Right cardiac atrium (tissue), 5 donors: Measurements from ENCODE around the gene RAMP2. TPM values are rescaled to one million over a fixed set of nuclear protein-coding genes. Genes with fewer than 3 reads are reported as not detected.
A peak's percentile ranks its signal among the peaks of the same experiment; 100 is the strongest.
"Not testable (repeated sequence)": the region's sequence is repeated elsewhere in the genome, so short reads cannot be mapped to it uniquely, and the experiment has no call there.

ENCODE experiments used
- ATAC-seq, 2 donors: fragments of 200-7000 bp; cut with Tn5 transposase; one replicate each; pipeline versions ENCODE4 v1.8.0 to v1.9.1; 2020; ENCODE audit warnings: moderate library complexity in 2 of 2, mild to moderate bottlenecking in 1 of 2
- DNase-seq, 3 donors: peaks; one replicate each; pipeline ENCODE4 v3.0.0-alpha.2; 2020
- H3K27ac ChIP-seq: one replicate; pipeline ENCODE4 v1.5.1; 2013; ENCODE audit warnings: mild to moderate bottlenecking, low read length, control low read depth, moderate library complexity
- H3K27me3 ChIP-seq: one replicate; pipeline ENCODE4 v1.6.1; 2013; ENCODE audit not compliant: control insufficient read depth, insufficient read depth
- H3K4me1 ChIP-seq: one replicate; pipeline ENCODE4 v1.6.1; 2013; ENCODE audit warnings: low read length; ENCODE audit not compliant: control insufficient read depth, insufficient read depth
- H3K4me3 ChIP-seq: one replicate; pipeline ENCODE4 v1.5.1; 2013; ENCODE audit warnings: low read length, control low read depth
- H3K9me3 ChIP-seq: one replicate; pipeline ENCODE4 v1.6.1; 2013; ENCODE audit warnings: low read length; ENCODE audit not compliant: control insufficient read depth
- WGBS: extraction: QIAGEN DNeasy Blood & Tissue Kit; methylation state at CpG from one replicate; pipeline ENCODE4 v1.1.7; 2013; 5-methylcytosine and 5-hydroxymethylcytosine counted together
- intact Hi-C, 4 donors: fragments of 100-400 bp; cut with DNase I; formaldehyde crosslinking; loops; one replicate each; pipeline versions ENCODE4 v1.11.0 to v1.14.0; 2022 to 2023
- polyA plus RNA-seq: library from polyadenylated mRNA; stranded (reverse); fragments of 200-250 nt; gene quantifications from one replicate; pipeline ENCODE4 v1.2.3, GENCODE V29; 2013
- total RNA-seq, 4 donors: library from RNA; stranded (reverse); fragmentation: NEBNext Ultra II Directional; extraction: Animal tissue kit (Norgen Biotek cat#: 25700); gene quantifications; one replicate each; pipeline ENCODE4 v1.2.1, GENCODE V29; 2021
- donor health status: healthy with polysubstance abuse.
- donor health status: DM: no; HTN: yes; CAD: no.
- donor health status: DM: no; HTN: no; CAD: no.
- donor health status: DM: no; HTN: yes; CAD: no; lungs with severe emphysema.
- donor health status: DM: yes; HTN: yes; CAD: no.

The RAMP2 gene
- total and polyA plus RNA-seq, 5 donors, result 29.2 to 73.5 (median 44.3) TPM

- not testable (repeated sequence) for H3K27me3 ChIP-seq, H3K27ac ChIP-seq, DNase-seq, H3K4me3 ChIP-seq, H3K9me3 ChIP-seq, ATAC-seq, H3K4me1 ChIP-seq
- 68% methylated on average over 10 of the region's 10 CpGs for WGBS
- intact Hi-C loops, result loop anchor here in 2 of 4 donors (10.0 kb wide), 2 partner anchors 55 to 185 kb away; no protein-coding TSS in a partner anchor
Measured at GRCh38 chr17:42769964-42770363, 8.9 kb downstream of the RAMP2 start.

- Histone ChIP-seq H3K4me3 (peak overlapping the region; percentile 63), H3K9me3 (no peaks in the 10 kb centered on the region), H3K27me3 (no peaks in the 10 kb centered on the region), H3K4me1 (peaks cover 2% of the 10 kb centered on the region), H3K27ac (no peak overlapping the region)
- intact Hi-C loops, result no loop called here
- WGBS, result 5% methylated on average over 3 of the region's 3 CpGs
- no peak for ATAC-seq
- no peak for DNase-seq
Measured at GRCh38 chr17:42772945-42773289, 11.9 kb downstream of the RAMP2 start.

GRCh38 chr17:42773290-42774035 lies 12.4 kb downstream of the RAMP2 start, which contains the start of gene VPS25:
Gene VPS25, plus strand, starts transcription at chr17:42773449. Its CDS starts 27 bp downstream, at chr17:42773476.
- Histone ChIP-seq H3K4me1 (peaks cover 2% of the 10 kb centered on the region), H3K4me3 (peak within 1 kb of the TSS; percentile 63), H3K27me3 (no peaks in the 10 kb centered on the region), H3K27ac (peak within 1 kb of the TSS; percentile 36), H3K9me3 (no peaks in the 10 kb centered on the region)
- WGBS, result 1% methylated on average over 39 of the region's 39 CpGs
- ATAC-seq (peak; percentile 94 to 96), DNase-seq (peak; percentile 78 to 91 (median 89))
- intact Hi-C loops, result no loop called here

GRCh38 chr17:42774066-42774745 lies 13.2 kb downstream of the RAMP2 start:
- Histone ChIP-seq H3K4me3 (peak overlapping the region; percentile 63), H3K9me3 (no peaks in the 10 kb centered on the region), H3K27ac (no peak overlapping the region), H3K4me1 (peaks cover 2% of the 10 kb centered on the region), H3K27me3 (no peaks in the 10 kb centered on the region)
- DNase-seq, result no peak
- 71% methylated on average over 3 of the region's 3 CpGs for WGBS
- intact Hi-C loops, result no loop called here
- ATAC-seq, result no peak

GRCh38 chr17:42775534-42776098 lies 14.6 kb downstream of the RAMP2 start:
- ATAC-seq, result no peak
- WGBS, result 51% methylated on average over 3 of the region's 3 CpGs
- Histone ChIP-seq H3K4me1 (peaks cover 2% of the 10 kb centered on the region), H3K9me3 (no peaks in the 10 kb centered on the region), H3K27ac (no peak overlapping the region), H3K27me3 (no peaks in the 10 kb centered on the region), H3K4me3 (no peak overlapping the region)
- no peak for DNase-seq
- intact Hi-C loops, result no loop called here

GRCh38 chr17:42778570-42778969 lies 17.5 kb downstream of the RAMP2 start:
- peaks cover 2% of the 10 kb centered on the region for H3K4me1 ChIP-seq
- no peaks in the 10 kb centered on the region for H3K27me3 ChIP-seq
- H3K9me3 ChIP-seq, result no peaks in the 10 kb centered on the region
- DNase-seq (no peak), ATAC-seq (no peak)
- no peak overlapping the region for H3K4me3 ChIP-seq
- intact Hi-C loops, result no loop called here
- H3K27ac ChIP-seq, result no peak overlapping the region
- WGBS, result 87% methylated on average over 5 of the region's 5 CpGs

- no peak for ATAC-seq
- Histone ChIP-seq H3K27ac (no peak overlapping the region), H3K27me3 (no peaks in the 10 kb centered on the region), H3K9me3 (no peaks in the 10 kb centered on the region), H3K4me1 (no peaks in the 10 kb centered on the region), H3K4me3 (no peak overlapping the region)
- 62% methylated on average over 3 of the region's 3 CpGs for WGBS
- intact Hi-C loops, result no loop called here
- DNase-seq, result no peak
Measured at GRCh38 chr17:42779304-42779935, 18.4 kb downstream of the RAMP2 start.

GRCh38 chr17:42779936-42780850 lies 19.2 kb downstream of the RAMP2 start, which contains the start of gene WNK4:
Gene WNK4, plus strand, starts transcription at chr17:42780610. Its CDS starts 89 bp downstream, at chr17:42780699.
- Histone ChIP-seq H3K4me1 (no peaks in the 10 kb centered on the region), H3K27me3 (no peaks in the 10 kb centered on the region), H3K27ac (no peak within 1 kb of the TSS), H3K4me3 (peak within 1 kb of the TSS; percentile 34), H3K9me3 (no peaks in the 10 kb centered on the region)
- WGBS, result 4% methylated on average over 65 of the region's 65 CpGs
- intact Hi-C loops, result no loop called here
- ATAC-seq, result peak; percentile 22 to 58
- peak in 2 of 3 donors; percentile 59 to 63 for DNase-seq

GRCh38 chr17:42780851-42781638 lies 20.0 kb downstream of the RAMP2 start:
- DNase-seq (no peak), ATAC-seq (peak; percentile 3 to 18)
- no peaks in the 10 kb centered on the region for H3K27me3 ChIP-seq
- H3K27ac ChIP-seq, result no peak overlapping the region
- 5% methylated on average over 39 of the region's 39 CpGs for WGBS
- H3K4me1 ChIP-seq, result no peaks in the 10 kb centered on the region
- no peaks in the 10 kb centered on the region for H3K9me3 ChIP-seq
- H3K4me3 ChIP-seq, result peak overlapping the region; percentile 34
- intact Hi-C loops, result no loop called here
